Ectodermal cell (in vitro differentiated cells): ENCODE measurements around the gene GPD2.
"Not testable (repeated sequence)": the region's sequence is repeated elsewhere in the genome, so short reads cannot be mapped to it uniquely, and the experiment has no call there.

Experiments
- H3K27ac ChIP-seq: 2 replicates; pipeline ENCODE4 v1.7.0; 2013; ENCODE audit warnings: mild to moderate bottlenecking, low read depth, low read length; ENCODE audit not compliant: insufficient read depth, poor library complexity, severe bottlenecking
- H3K27me3 ChIP-seq: 2 replicates; pipeline ENCODE4 v1.7.0; 2013; ENCODE audit warnings: mild to moderate bottlenecking, low read length; ENCODE audit not compliant: insufficient read depth, control insufficient read depth, poor library complexity, severe bottlenecking
- H3K36me3 ChIP-seq: one replicate; pipeline ENCODE4 v1.7.0; 2013; ENCODE audit warnings: low read length; ENCODE audit not compliant: control insufficient read depth, insufficient read depth
- H3K4me1 ChIP-seq: one replicate; pipeline ENCODE4 v1.7.0; 2013; ENCODE audit warnings: low read length; ENCODE audit not compliant: control insufficient read depth, insufficient read depth
- H3K4me3 ChIP-seq: 2 replicates; pipeline ENCODE4 v1.7.0; 2013; ENCODE audit warnings: low read depth, low read length, control low read depth; ENCODE audit not compliant: insufficient read depth
- H3K9me3 ChIP-seq: 2 replicates; pipeline ENCODE4 v1.7.0; 2013; ENCODE audit warnings: mild to moderate bottlenecking, low read length, moderate library complexity; ENCODE audit not compliant: control insufficient read depth
- WGBS, 2 experiments: methylation state at CpG; one replicate each; pipeline ENCODE4 v1.1.7; 2013; ENCODE audit warnings: missing lambda C conversion rate in 2 of 2; 5-methylcytosine and 5-hydroxymethylcytosine counted together

GPD2 gene

GRCh38 chr2:156526950-156527636, 90.9 kb downstream of the GPD2 start:
- Histone ChIP-seq H3K27ac (no peak overlapping the region), H3K9me3 (no peaks in the 10 kb centered on the region), H3K4me1 (peaks cover 5% of the 10 kb centered on the region), H3K36me3 (no peaks in the 10 kb centered on the region), H3K27me3 (no peaks in the 10 kb centered on the region), H3K4me3 (no peak overlapping the region)
- 91 to 100% methylated on average over 1 of the region's 2 CpGs for WGBS, 2 experiments

GRCh38 chr2:156528583-156528982, 92.4 kb downstream of the GPD2 start:
- WGBS, 2 experiments, result 78 to 92% methylated on average over 4 to 5 of the region's 5 CpGs
- H3K4me3 ChIP-seq, result not testable (repeated sequence)

GRCh38 chr2:156532989-156533388, 96.8 kb downstream of the GPD2 start:
- Histone ChIP-seq H3K4me3 (no peak overlapping the region), H3K4me1 (no peaks in the 10 kb centered on the region), H3K36me3 (no peaks in the 10 kb centered on the region), H3K9me3 (no peaks in the 10 kb centered on the region), H3K27me3 (no peaks in the 10 kb centered on the region), H3K27ac (no peak overlapping the region)
- WGBS, 2 experiments, result 88 to 94% methylated on average over 2 of the region's 2 CpGs

More at GRCh38 chr2:156528583-156528982, 92.4 kb downstream of the GPD2 start:
- H3K27me3 ChIP-seq, H3K36me3 ChIP-seq, H3K4me1 ChIP-seq, H3K27ac ChIP-seq, H3K9me3 ChIP-seq: not testable (repeated sequence)

GRCh38 chr2:156536534-156536933, 100.4 kb downstream of the GPD2 start:
- Histone ChIP-seq H3K36me3 (no peaks in the 10 kb centered on the region), H3K4me1 (no peaks in the 10 kb centered on the region), H3K4me3 (no peak overlapping the region), H3K9me3 (no peaks in the 10 kb centered on the region), H3K27ac (no peak overlapping the region), H3K27me3 (no peaks in the 10 kb centered on the region)
- WGBS, 2 experiments, result 87 to 100% methylated on average over 1 to 2 of the region's 2 CpGs

- Histone ChIP-seq H3K4me1 (no peaks in the 10 kb centered on the region), H3K36me3 (no peaks in the 10 kb centered on the region), H3K4me3 (no peak overlapping the region), H3K27me3 (no peaks in the 10 kb centered on the region), H3K9me3 (no peaks in the 10 kb centered on the region), H3K27ac (no peak overlapping the region)
- 96% methylated on average over 4 of the region's 4 CpGs for WGBS, 2 experiments
Observed at GRCh38 chr2:156537141-156537540, 101.0 kb downstream of the GPD2 start.

- no peaks in the 10 kb centered on the region for H3K4me1 ChIP-seq
- no peak overlapping the region for H3K4me3 ChIP-seq
- no peaks in the 10 kb centered on the region for H3K27me3 ChIP-seq
- no peaks in the 10 kb centered on the region for H3K9me3 ChIP-seq
- 89 to 93% methylated on average over 2 of the region's 2 CpGs for WGBS, 2 experiments
- no peak overlapping the region for H3K27ac ChIP-seq
- no peaks in the 10 kb centered on the region for H3K36me3 ChIP-seq
Observed at GRCh38 chr2:156538083-156538504, 101.9 kb downstream of the GPD2 start.

- no peaks in the 10 kb centered on the region for H3K4me1 ChIP-seq
- H3K27me3 ChIP-seq, result no peaks in the 10 kb centered on the region
- no peaks in the 10 kb centered on the region for H3K36me3 ChIP-seq
- H3K9me3 ChIP-seq, result no peaks in the 10 kb centered on the region
- 89 to 95% methylated on average over 4 of the region's 4 CpGs for WGBS, 2 experiments
- H3K27ac ChIP-seq, result no peak overlapping the region
- H3K4me3 ChIP-seq, result no peak overlapping the region
Observed at GRCh38 chr2:156539086-156539860, 103.1 kb downstream of the GPD2 start.

- Histone ChIP-seq H3K4me3 (no peak overlapping the region), H3K36me3 (no peaks in the 10 kb centered on the region), H3K4me1 (no peaks in the 10 kb centered on the region), H3K9me3 (no peaks in the 10 kb centered on the region), H3K27me3 (no peaks in the 10 kb centered on the region), H3K27ac (no peak overlapping the region)
- no CpG with 5 or more reads among the region's 1 CpG for WGBS, 2 experiments
Observed at GRCh38 chr2:156540706-156541105, 104.5 kb downstream of the GPD2 start.

GRCh38 chr2:156541229-156541628, 105.0 kb downstream of the GPD2 start:
- H3K4me1 ChIP-seq, result no peaks in the 10 kb centered on the region
- no peaks in the 10 kb centered on the region for H3K9me3 ChIP-seq
- H3K27me3 ChIP-seq, result no peaks in the 10 kb centered on the region
- H3K4me3 ChIP-seq, result no peak overlapping the region
- H3K27ac ChIP-seq, result no peak overlapping the region
- no peaks in the 10 kb centered on the region for H3K36me3 ChIP-seq

GRCh38 chr2:156541706-156542105, 105.5 kb downstream of the GPD2 start:
- H3K4me3 ChIP-seq, result no peak overlapping the region
- no peak overlapping the region for H3K27ac ChIP-seq
- no peaks in the 10 kb centered on the region for H3K4me1 ChIP-seq
- no peaks in the 10 kb centered on the region for H3K27me3 ChIP-seq
- 80 to 83% methylated on average over 1 of the region's 2 CpGs for WGBS, 2 experiments
- no peaks in the 10 kb centered on the region for H3K9me3 ChIP-seq
- H3K36me3 ChIP-seq, result no peaks in the 10 kb centered on the region
